Suprapubic skin (tissue), 4 donors: ENCODE results near the gene LGALS8. TPM values are rescaled to one million over a fixed set of nuclear protein-coding genes. Genes with fewer than 3 reads are reported as not detected.

Experiments
- DNase-seq, 2 donors: peaks; one replicate each; pipeline ENCODE4 v3.0.0-alpha.2; 2019; ENCODE audit warnings: low spot score in 2 of 2
- H3K27ac ChIP-seq: fragments of 200-600 bp; sonication (generic); one replicate; pipeline ENCODE4 v1.5.1; 2019
- H3K27me3 ChIP-seq: fragments of 200-600 bp; sonication (generic); one replicate; pipeline ENCODE4 v1.5.1; 2019
- H3K36me3 ChIP-seq: fragments of 200-600 bp; sonication (generic); one replicate; pipeline ENCODE4 v1.5.1; 2019
- H3K4me1 ChIP-seq: fragments of 200-600 bp; sonication (generic); one replicate; pipeline ENCODE4 v1.5.1; 2019
- H3K4me3 ChIP-seq: fragments of 200-600 bp; sonication (generic); one replicate; pipeline ENCODE4 v1.5.1; 2019; ENCODE audit warnings: mild to moderate bottlenecking
- H3K9me3 ChIP-seq: fragments of 200-600 bp; sonication (generic); one replicate; pipeline ENCODE4 v1.5.1; 2019
- EP300 ChIP-seq: sonication (generic); formaldehyde crosslinking; IDR thresholded peaks from one replicate; pipeline ENCODE4 v1.6.1; 2017; ENCODE audit warnings: antibody characterized with exemption
- POLR2A ChIP-seq, 2 donors: fragments of 450-650 bp; IDR thresholded peaks; one replicate each; pipeline ENCODE4 v1.6.1; 2017; ENCODE audit warnings: antibody characterized with exemption in 2 of 2, mild to moderate bottlenecking in 2 of 2, moderate library complexity in 2 of 2
- POLR2AphosphoS5 ChIP-seq, 3 donors: sonication (generic); formaldehyde crosslinking; IDR thresholded peaks; one replicate each; pipeline ENCODE4 v1.6.1; 2017; ENCODE audit warnings: antibody characterized with exemption in 3 of 3
- WGBS: methylation state at CpG from one replicate; pipeline ENCODE4 v1.1.5; 2018; 5-methylcytosine and 5-hydroxymethylcytosine counted together
- total RNA-seq, 4 donors: library from RNA; depleted of rRNA; stranded (reverse); fragments of >200 nt; gene quantifications; one replicate each; pipeline ENCODE4 v1.1.0, GENCODE V29; 2016
- TF ChIP-seq, protein P1 (sequence below), 2 donors: fragments of 200-600 bp in 1 of 2; fragments of 450-650 bp in 1 of 2; sonication (generic) in 1 of 2; IDR thresholded peaks; one replicate each; pipeline ENCODE4 v1.5.1; 2016 to 2019; ENCODE audit warnings: antibody characterized with exemption in 2 of 2, mild to moderate bottlenecking in 1 of 2, moderate library complexity in 1 of 2

The LGALS8 gene
- total RNA-seq, 4 donors from 2014 or later, result 70.2 to 280 (median 99.3) TPM

DNA sequence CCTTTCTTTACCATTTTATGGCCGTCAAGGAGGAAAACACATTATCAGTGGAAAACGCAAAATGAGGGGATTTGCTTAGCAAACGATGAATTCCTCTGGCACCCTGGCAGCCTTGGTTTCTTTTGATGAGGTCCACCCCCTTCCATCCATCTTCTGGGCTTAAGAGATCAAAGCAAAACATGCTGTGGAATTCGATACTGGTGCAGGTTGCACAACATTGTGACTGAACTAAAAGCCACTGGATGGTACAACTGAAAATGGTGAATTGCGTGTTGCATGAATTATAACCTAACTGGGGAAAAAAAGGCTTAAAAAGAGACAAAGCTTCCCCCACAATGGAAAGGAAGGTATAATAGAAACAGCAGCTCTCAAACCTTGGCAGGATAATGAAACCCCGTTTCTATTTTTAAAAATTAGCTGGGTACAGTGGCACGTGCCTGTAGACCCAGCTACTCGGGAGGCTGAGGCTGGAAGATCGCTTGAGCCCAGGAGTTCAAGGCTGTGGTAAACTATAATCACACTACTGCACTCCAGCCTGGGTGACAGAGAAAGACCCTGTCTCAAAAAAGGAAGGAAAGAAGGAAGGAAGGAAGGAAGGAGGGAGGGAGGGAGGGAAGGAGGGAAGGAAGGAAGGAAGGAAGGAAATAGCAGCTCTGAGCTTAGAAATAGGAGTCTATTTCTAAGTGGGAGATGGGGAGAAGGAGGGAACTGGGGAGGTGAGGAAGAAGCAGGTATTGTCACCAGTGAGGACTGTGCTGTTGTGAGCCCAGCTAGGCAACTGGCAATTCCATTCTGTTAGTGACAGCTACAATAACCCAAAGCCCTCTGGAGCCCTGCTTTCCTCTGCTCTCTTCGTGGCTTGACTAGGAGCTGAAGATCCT is 29.0 kb upstream of the LGALS8 start:
- no peak overlapping the region for H3K4me3 ChIP-seq
- no peaks in the 10 kb centered on the region for H3K36me3 ChIP-seq
- TF ChIP-seq EP300 (no peak), POLR2AphosphoS5 (IDR thresholded peaks at IDR 0.05) (no peak), POLR2A (IDR thresholded peaks at IDR 0.05) (no peak)
- TF ChIP-seq, protein P1, sequence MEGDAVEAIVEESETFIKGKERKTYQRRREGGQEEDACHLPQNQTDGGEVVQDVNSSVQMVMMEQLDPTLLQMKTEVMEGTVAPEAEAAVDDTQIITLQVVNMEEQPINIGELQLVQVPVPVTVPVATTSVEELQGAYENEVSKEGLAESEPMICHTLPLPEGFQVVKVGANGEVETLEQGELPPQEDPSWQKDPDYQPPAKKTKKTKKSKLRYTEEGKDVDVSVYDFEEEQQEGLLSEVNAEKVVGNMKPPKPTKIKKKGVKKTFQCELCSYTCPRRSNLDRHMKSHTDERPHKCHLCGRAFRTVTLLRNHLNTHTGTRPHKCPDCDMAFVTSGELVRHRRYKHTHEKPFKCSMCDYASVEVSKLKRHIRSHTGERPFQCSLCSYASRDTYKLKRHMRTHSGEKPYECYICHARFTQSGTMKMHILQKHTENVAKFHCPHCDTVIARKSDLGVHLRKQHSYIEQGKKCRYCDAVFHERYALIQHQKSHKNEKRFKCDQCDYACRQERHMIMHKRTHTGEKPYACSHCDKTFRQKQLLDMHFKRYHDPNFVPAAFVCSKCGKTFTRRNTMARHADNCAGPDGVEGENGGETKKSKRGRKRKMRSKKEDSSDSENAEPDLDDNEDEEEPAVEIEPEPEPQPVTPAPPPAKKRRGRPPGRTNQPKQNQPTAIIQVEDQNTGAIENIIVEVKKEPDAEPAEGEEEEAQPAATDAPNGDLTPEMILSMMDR (IDR thresholded peaks at IDR 0.05), result no peak
- no peaks in the 10 kb centered on the region for H3K27me3 ChIP-seq
- DNase-seq, result no peak
- H3K9me3 ChIP-seq, result no peaks in the 10 kb centered on the region
- peaks cover 5% of the 10 kb centered on the region for H3K4me1 ChIP-seq
- H3K27ac ChIP-seq, result no peak overlapping the region
- WGBS, result 36% methylated on average over 10 of the region's 10 CpGs

DNA sequence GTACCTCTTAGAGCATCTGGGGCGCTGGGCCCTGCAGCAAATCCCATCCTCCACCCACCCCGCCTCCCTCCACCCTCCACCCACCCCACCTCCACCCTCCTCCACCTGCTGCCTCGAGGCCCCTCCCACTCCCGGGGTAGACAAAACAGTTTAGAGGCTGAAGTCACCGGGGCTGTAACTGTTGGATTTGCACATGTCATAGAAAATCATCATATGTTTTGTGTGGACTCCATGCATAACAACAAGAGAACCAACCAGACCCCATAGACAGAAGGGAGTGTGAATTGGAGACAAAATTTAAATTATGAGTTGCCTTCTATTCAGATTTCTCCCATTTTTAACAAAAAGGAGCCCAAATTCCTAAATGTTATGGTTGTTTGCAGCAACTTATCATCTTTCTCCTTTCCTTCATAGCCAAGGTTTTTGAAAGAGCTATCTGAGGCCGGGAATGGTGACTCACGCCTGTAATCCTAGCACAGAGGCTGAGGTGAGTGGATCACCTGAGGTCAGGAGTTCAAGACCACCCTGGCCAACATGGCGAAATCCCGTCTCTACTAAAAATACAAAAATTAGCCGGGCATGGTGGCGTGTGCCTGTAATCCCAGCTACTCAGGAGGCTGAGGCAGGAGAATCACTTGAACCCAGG is 28.2 kb upstream of the LGALS8 start:
- WGBS, result 61% methylated on average over 11 of the region's 11 CpGs
- Histone ChIP-seq H3K36me3 (no peaks in the 10 kb centered on the region), H3K4me3 (no peak overlapping the region), H3K4me1 (no peaks in the 10 kb centered on the region), H3K27me3 (no peaks in the 10 kb centered on the region), H3K27ac (no peak overlapping the region), H3K9me3 (no peaks in the 10 kb centered on the region)
- no peak for DNase-seq
- TF ChIP-seq POLR2AphosphoS5 (IDR thresholded peaks at IDR 0.05), result no peak
- TF ChIP-seq EP300, result no peak
- TF ChIP-seq POLR2A (IDR thresholded peaks at IDR 0.05), result no peak
- TF ChIP-seq, protein P1 (IDR thresholded peaks at IDR 0.05), result no peak

DNA sequence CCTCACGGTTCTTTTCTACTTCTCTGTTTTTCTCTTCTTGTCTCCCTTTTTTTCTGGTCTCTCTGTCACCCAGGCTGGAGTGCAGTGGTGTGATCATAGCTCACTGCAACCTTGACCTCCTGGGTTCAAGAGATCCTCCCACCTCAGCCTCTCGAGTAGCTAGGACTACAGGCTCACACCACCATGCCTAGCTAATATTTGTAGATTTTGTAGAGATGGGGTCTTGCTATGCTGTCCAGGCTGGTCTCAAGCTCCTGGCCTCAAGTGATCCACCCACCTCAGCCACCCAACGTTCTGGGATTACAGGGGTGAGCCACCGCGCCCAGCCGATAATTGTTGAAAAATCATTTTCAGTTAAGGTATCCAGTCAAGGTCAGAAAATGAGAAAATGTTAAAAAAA is 25.9 kb upstream of the LGALS8 start:
- H3K36me3 ChIP-seq, result no peaks in the 10 kb centered on the region
- no peak overlapping the region for H3K4me3 ChIP-seq
- DNase-seq, result no peak
- peaks cover 4% of the 10 kb centered on the region for H3K4me1 ChIP-seq
- TF ChIP-seq POLR2A (IDR thresholded peaks at IDR 0.05) (no peak), POLR2AphosphoS5 (IDR thresholded peaks at IDR 0.05) (no peak), EP300 (no peak)
- TF ChIP-seq, protein P1 (IDR thresholded peaks at IDR 0.05), result no peak
- no peaks in the 10 kb centered on the region for H3K9me3 ChIP-seq
- H3K27ac ChIP-seq, result no peak overlapping the region
- H3K27me3 ChIP-seq, result no peaks in the 10 kb centered on the region
- 67% methylated on average over 6 of the region's 6 CpGs for WGBS

DNA sequence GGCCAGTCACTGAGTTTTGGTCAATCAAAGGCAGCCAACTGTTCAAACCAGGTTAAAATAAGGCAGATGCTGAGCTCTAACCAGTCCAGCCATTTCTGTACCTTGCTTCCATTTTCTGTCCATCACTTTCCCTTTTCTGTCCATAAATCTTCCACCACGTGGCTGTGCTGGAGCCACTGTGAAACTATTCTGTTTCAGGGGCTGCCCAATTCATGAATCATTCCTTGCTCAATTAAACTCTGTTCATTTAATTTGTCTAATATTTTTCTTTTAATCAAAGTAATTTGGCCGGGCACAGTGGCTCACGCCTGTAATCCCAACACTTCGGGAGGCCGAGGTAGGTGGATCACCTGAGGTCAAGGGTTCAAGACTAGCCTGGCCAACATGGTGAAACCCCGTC is 22.7 kb upstream of the LGALS8 start:
- Histone ChIP-seq H3K9me3 (no peaks in the 10 kb centered on the region), H3K4me1 (peaks cover 10% of the 10 kb centered on the region), H3K27me3 (no peaks in the 10 kb centered on the region), H3K36me3 (no peaks in the 10 kb centered on the region), H3K27ac (no peak overlapping the region), H3K4me3 (no peak overlapping the region)
- no peak for TF ChIP-seq POLR2A (IDR thresholded peaks at IDR 0.05)
- TF ChIP-seq, protein P1 (IDR thresholded peaks at IDR 0.05), result no peak
- TF ChIP-seq EP300, result no peak
- TF ChIP-seq POLR2AphosphoS5 (IDR thresholded peaks at IDR 0.05), result no peak
- DNase-seq, result no peak
- WGBS, result 86% methylated on average over 6 of the region's 6 CpGs

DNA sequence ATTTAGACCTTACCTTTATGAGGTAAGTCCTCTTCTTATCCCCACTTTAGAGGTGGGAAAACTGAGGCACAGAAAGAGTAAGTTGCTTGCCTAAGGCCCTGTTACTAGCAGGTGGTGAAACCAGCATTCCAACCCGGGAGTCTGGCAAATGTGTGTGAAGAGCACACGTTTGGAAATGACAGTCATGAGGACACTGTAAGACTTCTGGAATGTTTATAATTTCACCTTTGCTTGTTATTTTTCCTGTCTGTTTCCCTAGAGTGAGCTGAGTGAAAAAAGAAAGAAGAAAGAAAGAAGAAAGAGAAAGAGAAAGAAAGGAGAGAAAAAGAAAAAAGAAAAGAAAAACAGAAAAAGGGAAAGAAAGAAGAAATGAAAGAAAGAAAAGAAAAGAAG is 21.2 kb upstream of the LGALS8 start:
- no peak for DNase-seq
- H3K27ac ChIP-seq, result no peak overlapping the region
- peaks cover 10% of the 10 kb centered on the region for H3K4me1 ChIP-seq
- no peaks in the 10 kb centered on the region for H3K9me3 ChIP-seq
- H3K36me3 ChIP-seq, result no peaks in the 10 kb centered on the region
- H3K27me3 ChIP-seq, result no peaks in the 10 kb centered on the region
- no peak for TF ChIP-seq POLR2A (IDR thresholded peaks at IDR 0.05)
- peak overlapping the region; percentile 42 for H3K4me3 ChIP-seq
- WGBS, result 15% methylated on average over 2 of the region's 2 CpGs
